Stimulated activated naive B cell treated with anti-CD40 and anti-IgM and Interleukin-4, amounts not matched to agents 10 μg/mL and 1 μg/mL and 100 μg/mL, for 72 hours (primary cell): Measurements from ENCODE around the gene DHRS4L2.
"Not testable (repeated sequence)": the region's sequence is repeated elsewhere in the genome, so short reads cannot be mapped to it uniquely, and the experiment has no call there.

Experiments used
- ATAC-seq, 2 donors: fragments of 150-1000 bp; cut with Tn5 transposase; replicated peaks; 2 replicates each; pipeline ENCODE4 v1.10.0; 2021; ENCODE audit warnings: moderate library complexity in 1 of 2
- DNase-seq: peaks from one replicate; pipeline ENCODE4 v3.0.0; 2021
- H3K27ac Mint-ChIP-seq: one replicate; pipeline ENCODE4 v1.8.0; 2022; ENCODE audit warnings: mild to moderate bottlenecking, mixed read lengths
- H3K27me3 Mint-ChIP-seq, 2 donors: one replicate each; pipeline ENCODE4 v1.8.0; 2022; ENCODE audit warnings: mixed read lengths in 2 of 2
- H3K36me3 Mint-ChIP-seq, 2 donors: one replicate each; pipeline ENCODE4 v1.8.0; 2022; ENCODE audit warnings: mixed read lengths in 2 of 2, mild to moderate bottlenecking in 1 of 2
- H3K4me1 Mint-ChIP-seq, 2 donors: one replicate each; pipeline ENCODE4 v1.8.0; 2022; ENCODE audit warnings: mixed read lengths in 2 of 2, mild to moderate bottlenecking in 1 of 2
- H3K4me3 Mint-ChIP-seq, 2 donors: one replicate each; pipeline ENCODE4 v1.8.0; 2022; ENCODE audit warnings: mild to moderate bottlenecking in 2 of 2, mixed read lengths in 2 of 2, moderate library complexity in 1 of 2
- H3K9me3 Mint-ChIP-seq, 2 donors: one replicate each; pipeline ENCODE4 v1.8.0; 2022; ENCODE audit warnings: mixed read lengths in 2 of 2, mild to moderate bottlenecking in 1 of 2

The DHRS4L2 gene

DNA sequence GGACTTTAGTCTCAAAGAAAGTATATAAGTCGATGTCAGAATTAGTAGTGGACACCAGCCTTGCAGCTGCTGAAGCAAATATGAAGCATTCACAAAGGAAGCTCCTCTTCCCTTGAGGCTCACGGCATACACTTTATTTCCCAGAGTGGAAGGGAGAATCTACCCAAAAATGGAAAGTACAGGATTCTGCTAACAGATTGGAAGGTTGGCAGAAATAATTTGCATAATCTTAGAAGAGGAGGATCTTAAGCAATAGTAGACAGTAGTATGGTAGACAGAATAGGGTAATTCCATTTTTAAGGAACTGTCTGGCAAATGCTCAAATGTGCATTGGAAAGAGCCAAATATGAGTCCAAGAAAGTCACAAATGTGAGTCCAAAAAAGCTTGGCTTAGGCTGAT, 32.9 kb upstream of the DHRS4L2 start:
- not testable (repeated sequence) for H3K9me3 Mint-ChIP-seq, DNase-seq, H3K27ac Mint-ChIP-seq, ATAC-seq, H3K4me3 Mint-ChIP-seq, H3K27me3 Mint-ChIP-seq
- Mint-ChIP-seq H3K4me1 (peaks cover 19 to 33% of the 10 kb centered on the region in 2 donors), H3K36me3 (peaks cover 6 to 20% of the 10 kb centered on the region in 2 donors)

DNA sequence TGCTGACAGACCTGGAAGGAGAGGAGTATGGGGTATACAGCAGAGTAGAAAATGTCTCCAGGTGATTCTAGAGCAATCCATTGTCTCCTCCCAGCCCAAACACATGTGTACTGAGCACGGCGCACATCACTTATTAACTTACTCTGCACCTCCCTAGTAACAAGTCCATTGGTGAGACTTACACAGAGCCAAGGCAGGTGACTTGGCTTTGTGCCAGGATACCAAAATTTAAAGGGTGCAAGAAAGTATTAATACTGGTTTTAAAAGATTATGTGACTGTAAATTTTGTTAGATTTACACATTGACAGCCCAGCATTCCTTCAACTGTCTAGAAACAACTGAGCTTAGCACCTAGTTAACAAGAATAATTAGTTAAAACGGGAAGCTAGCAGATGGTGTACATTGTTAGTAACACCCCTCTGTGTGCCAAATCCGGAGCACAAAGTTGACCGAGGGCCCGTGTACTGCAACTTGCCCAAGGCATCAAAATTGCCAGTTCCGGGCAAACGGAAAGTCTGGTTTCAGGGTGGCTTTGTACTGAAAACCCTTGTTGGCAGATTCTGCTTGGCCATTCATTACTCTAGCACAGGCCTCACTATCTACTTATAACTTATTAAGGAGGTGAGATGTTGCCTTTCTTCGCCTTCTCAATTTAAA, 30.7 kb upstream of the DHRS4L2 start:
- DNase-seq, H3K4me3 Mint-ChIP-seq, H3K9me3 Mint-ChIP-seq, H3K27ac Mint-ChIP-seq, H3K27me3 Mint-ChIP-seq, ATAC-seq: not testable (repeated sequence)
- Mint-ChIP-seq H3K4me1 (peaks cover 9 to 16% of the 10 kb centered on the region in 2 donors), H3K36me3 (peaks cover 6 to 19% of the 10 kb centered on the region in 2 donors)

DNA sequence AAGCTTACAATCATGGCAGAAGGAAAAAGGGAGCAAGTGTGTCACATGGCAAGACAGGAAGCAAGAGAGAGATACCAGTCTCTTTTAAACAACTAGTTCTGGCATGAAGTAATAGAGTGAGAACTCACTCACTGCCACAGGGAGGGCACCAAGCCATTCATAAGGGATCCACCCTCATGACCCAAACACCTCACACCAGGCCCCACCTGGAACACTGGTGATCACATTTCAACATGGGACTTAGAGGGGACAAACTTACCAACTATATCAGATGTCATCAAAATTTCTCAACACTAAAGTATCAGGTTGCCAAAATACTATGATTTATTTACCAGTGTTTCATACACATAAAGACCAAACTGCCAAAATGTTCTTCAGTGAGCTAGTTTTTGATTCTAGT, 27.8 kb upstream of the DHRS4L2 start:
- H3K27ac Mint-ChIP-seq, H3K9me3 Mint-ChIP-seq, H3K4me3 Mint-ChIP-seq, ATAC-seq, DNase-seq, H3K27me3 Mint-ChIP-seq, H3K4me1 Mint-ChIP-seq: not testable (repeated sequence)
- H3K36me3 Mint-ChIP-seq: peaks cover 6 to 12% of the 10 kb centered on the region in 2 donors

DNA sequence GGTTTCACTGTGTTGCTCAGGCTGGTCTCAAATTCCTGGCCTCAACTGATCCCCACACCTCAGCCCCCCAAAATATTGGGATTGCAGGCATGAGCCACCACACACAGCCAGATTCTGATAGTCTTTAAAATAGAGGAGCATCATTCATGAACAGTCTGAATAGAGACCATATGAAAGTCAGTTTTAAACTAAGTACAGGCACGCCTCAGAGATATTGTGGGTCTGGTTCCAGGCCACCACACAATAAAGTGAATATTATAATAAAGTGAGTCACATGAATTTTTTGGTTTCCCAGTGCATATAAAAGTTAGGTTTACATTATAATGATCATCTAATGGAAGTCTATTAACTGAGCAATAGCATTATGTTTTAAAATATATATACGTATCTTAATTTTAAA, 27.0 kb upstream of the DHRS4L2 start:
- not testable (repeated sequence) for H3K27ac Mint-ChIP-seq, H3K36me3 Mint-ChIP-seq, H3K4me3 Mint-ChIP-seq, H3K27me3 Mint-ChIP-seq, DNase-seq, ATAC-seq, H3K4me1 Mint-ChIP-seq, H3K9me3 Mint-ChIP-seq

DNA sequence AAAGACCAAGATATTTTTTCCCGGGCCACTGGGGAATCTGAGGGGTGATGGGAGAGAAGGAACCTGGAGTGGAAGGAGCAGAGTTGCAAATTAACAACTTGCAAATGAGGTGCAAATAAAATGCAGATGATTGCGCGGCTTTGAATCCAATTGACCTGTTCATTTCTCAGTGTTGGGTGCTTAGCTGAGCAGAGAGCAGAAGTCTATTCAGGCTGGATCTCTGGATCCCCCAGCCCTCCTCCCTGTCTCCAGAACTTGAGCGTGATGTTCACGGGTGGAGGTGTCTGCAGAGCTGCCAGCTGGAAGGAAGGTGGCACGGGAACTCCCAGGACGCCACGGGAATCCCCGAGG, 19.6 kb upstream of the DHRS4L2 start:
- Mint-ChIP-seq H3K4me1 (peaks cover 8 to 17% of the 10 kb centered on the region in 2 donors), H3K4me3 (peak overlapping the region in 1 of 2 donors; percentile 13)
- H3K9me3 Mint-ChIP-seq, H3K27me3 Mint-ChIP-seq, H3K27ac Mint-ChIP-seq, DNase-seq, H3K36me3 Mint-ChIP-seq: not testable (repeated sequence)
- ATAC-seq: peak; percentile 5 to 19

DNA sequence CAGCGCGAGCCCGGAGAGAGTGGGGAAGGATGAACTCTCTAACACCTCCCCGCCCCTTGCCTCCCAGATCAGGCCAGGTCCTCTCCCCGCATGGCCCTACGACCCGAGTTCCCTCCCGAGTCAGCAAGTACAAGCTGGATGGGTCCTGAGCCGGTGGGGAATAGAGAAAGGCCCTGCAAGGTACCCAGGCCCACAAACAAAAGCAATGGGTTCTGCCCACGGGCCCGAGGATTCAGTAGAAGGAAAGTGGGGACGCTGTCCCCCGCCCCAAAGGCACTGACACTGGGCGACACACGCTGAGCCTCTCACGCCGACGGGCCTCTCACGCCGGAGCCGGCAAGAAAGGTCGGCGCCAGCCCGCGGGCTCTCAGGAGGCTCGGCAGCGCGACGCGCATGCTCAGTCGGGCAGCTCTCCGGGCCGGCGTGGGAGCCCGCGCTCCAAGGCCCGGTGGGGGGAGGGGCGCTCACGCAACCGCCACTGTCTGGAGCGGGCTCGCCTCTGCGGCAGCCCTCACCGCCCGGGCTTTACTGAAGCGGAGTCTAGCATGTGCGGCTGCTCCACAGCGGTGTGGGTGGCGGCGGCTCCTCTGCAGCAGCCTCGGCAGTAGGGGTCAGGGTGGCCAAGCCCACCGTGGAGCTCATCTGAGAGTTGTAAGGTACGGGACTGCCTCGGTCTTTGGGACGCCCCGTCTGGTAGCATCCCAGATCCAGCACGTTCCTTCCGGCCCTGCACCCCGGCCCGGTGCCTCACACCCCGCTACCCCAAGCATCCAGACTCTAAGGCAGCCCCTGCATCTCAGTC, 19.0 kb upstream of the DHRS4L2 start:
- Mint-ChIP-seq H3K4me1 (peaks cover 8 to 23% of the 10 kb centered on the region in 2 donors), H3K4me3 (peak overlapping the region in 1 of 2 donors; percentile 60)
- peak; percentile 87 to 93 for ATAC-seq
- H3K36me3 Mint-ChIP-seq, H3K27me3 Mint-ChIP-seq, H3K9me3 Mint-ChIP-seq, H3K27ac Mint-ChIP-seq: not testable (repeated sequence)
- DNase-seq: peak; percentile 50

DNA sequence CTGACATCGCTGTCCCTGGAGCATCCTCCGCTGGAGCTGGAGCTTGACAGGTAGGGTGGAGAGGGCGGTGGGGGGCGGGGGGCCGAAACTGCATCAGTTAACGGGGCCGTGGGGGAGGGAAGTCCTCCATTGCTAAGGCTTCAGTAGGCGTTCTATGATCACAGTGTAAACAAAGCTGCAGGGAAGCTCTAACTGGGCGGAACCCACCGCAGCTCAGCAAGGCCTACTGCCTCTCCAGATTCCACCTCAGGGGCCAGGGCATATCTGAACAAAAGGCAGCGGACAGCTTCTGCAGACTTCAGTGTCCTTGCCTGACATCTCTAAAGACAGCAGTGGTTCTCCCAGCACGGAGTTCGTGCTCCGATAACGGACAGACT, 18.5 kb upstream of the DHRS4L2 start:
- H3K36me3 Mint-ChIP-seq, H3K27me3 Mint-ChIP-seq, DNase-seq, H3K9me3 Mint-ChIP-seq, ATAC-seq, H3K27ac Mint-ChIP-seq: not testable (repeated sequence)
- H3K4me1 Mint-ChIP-seq: peaks cover 11 to 29% of the 10 kb centered on the region in 2 donors
- H3K4me3 Mint-ChIP-seq: peak overlapping the region in 1 of 2 donors; percentile 60

DNA sequence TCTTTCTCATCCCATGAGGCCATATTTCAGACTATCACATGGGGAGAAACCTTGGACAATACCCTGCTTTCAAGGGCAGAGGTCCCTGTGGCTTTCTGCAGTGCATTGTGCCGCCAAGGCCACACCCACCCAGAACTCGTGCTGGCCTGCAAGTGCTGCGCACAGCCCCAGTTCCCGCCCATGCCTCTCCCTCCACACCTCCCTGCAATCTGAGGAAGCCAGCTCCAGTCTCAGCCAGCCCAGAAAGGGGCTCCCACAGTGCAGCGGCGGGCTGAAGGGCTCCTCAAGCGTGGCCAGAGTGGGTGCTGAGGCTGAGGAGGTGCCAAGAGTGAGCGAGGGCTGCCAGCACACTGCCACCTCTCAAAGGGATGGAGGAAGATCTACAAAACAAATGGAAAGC, 15.6 kb upstream of the DHRS4L2 start:
- H3K4me1 Mint-ChIP-seq: peaks cover 5 to 16% of the 10 kb centered on the region in 2 donors
- not testable (repeated sequence) for H3K27ac Mint-ChIP-seq, H3K36me3 Mint-ChIP-seq, H3K9me3 Mint-ChIP-seq, H3K27me3 Mint-ChIP-seq, H3K4me3 Mint-ChIP-seq, ATAC-seq, DNase-seq

DNA sequence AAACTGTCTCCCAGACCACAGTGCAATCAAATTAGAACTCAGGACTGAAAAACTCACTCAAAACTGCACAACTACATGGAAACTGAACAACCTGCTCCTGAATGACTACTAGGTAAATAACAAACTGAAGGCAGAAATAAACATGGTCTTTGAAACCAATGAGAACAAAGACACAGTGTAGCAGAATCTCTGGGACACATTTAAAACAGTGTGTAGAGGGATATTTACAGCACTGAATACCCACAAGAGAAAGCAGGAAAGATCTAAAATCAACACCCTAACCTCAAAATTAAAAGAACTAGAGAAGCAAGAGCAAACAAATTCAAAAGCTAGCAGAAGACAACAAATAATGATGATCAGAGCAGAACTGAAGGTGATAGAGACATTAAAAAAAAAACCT, 14.7 kb upstream of the DHRS4L2 start:
- peaks cover 5 to 16% of the 10 kb centered on the region in 2 donors for H3K4me1 Mint-ChIP-seq
- not testable (repeated sequence) for H3K36me3 Mint-ChIP-seq, H3K27ac Mint-ChIP-seq, H3K27me3 Mint-ChIP-seq, DNase-seq, H3K9me3 Mint-ChIP-seq, H3K4me3 Mint-ChIP-seq, ATAC-seq

DNA sequence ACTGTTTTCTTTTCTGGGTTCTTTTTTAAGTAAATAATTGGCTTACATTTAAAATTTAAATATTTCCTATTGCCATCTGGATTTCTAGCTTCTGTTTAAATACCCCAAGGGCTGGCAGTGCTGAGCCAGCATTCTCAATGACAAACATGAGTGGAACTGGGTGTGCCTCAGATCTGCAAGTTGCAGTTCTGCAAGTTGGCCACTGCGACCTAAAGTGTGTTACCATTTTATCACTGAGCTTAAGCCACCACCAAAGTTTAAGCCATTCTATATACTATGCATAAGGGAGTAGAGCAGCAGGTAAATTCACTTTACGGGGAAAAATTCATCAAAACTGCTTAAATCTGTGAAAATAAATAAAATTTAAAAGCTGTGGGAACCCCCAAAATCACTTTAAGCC, 11.5 kb upstream of the DHRS4L2 start:
- ATAC-seq: peak; percentile 82 to 87
- H3K9me3 Mint-ChIP-seq, DNase-seq, H3K36me3 Mint-ChIP-seq, H3K27me3 Mint-ChIP-seq, H3K4me3 Mint-ChIP-seq, H3K27ac Mint-ChIP-seq: not testable (repeated sequence)
- H3K4me1 Mint-ChIP-seq: peaks cover 10 to 22% of the 10 kb centered on the region in 2 donors

DNA sequence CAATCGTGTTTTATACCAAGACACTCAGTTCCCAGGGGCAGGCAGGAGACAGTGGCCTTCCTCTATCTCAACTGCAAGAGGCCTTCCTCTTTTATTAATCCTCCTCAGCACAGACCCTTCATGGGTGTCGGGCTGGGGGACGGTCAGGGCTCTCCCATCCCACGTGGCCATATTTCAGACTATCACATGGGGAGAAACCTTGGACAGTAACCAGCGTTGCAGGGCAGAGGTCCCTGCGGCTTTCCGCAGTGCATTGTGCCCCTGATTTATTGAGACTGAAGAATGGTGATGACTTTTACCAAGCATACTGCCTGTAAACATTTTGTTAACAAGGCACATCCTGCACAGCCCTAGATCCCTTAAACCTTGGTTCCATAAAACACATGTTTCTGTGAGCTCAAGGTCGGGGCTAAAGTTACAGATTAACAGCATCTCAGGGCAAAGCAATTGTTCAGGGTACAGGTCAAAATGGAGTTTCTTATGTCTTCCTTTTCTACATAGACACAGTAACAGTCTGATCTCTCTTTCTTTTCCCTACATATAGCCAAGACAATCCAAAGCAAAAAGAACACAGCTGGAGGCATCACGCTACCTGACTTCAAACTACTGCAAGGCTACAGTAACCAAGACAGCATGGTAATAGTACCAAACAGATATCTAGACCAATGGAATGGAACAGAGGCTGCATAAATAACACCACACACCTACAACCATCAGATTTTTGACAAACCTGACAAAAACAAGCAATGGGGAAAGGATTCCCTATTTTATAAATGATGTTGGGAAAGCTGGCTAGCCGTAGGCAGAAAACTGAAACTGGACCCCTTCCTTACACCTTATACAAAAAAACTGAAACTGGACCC, 6.5 kb upstream of the DHRS4L2 start:
- H3K4me1 Mint-ChIP-seq, H3K27ac Mint-ChIP-seq, H3K36me3 Mint-ChIP-seq, H3K27me3 Mint-ChIP-seq, DNase-seq, H3K4me3 Mint-ChIP-seq, ATAC-seq, H3K9me3 Mint-ChIP-seq: not testable (repeated sequence)

DNA sequence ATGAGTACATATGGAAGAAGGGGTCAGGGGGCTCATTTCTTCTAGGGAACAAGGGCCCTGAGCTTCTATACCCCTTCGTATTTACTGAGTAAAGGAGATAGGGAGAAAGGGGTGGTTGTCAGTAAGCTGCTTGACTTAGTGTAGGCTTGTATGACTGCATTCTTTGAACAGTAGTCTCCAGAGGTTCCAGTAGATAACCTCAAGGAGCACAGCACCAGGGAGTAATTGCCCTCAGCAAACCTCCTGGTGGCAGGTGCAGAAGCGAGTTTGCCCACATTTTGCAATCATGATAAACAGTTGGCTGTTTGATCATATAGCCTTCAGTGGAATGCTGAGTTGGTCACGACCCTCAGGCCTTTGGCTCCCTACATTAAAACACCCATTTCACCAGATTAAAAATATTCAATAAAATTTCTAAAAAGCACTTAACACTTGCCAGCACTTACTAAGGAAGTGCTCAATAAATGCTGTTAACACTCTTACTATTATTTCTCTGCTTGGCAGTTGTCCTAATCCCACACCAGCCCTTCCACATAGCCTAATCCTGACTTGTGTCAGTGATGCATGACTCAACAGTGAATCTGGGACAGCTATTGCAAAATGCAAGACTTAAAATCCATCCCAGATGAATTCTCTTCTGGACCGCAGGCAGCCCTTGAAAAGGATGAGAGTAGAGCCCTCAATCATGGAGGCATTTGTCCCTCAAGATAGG, 3.7 kb upstream of the DHRS4L2 start:
- ATAC-seq: no peak
- no peak overlapping the region for H3K27ac Mint-ChIP-seq
- H3K9me3 Mint-ChIP-seq: no peaks in the 10 kb centered on the region
- H3K36me3 Mint-ChIP-seq: peaks cover 8% of the 10 kb centered on the region in 2 donors
- no peak for DNase-seq
- no peak overlapping the region for H3K4me3 Mint-ChIP-seq
- no peaks in the 10 kb centered on the region for H3K27me3 Mint-ChIP-seq
- peaks cover 17 to 26% of the 10 kb centered on the region in 2 donors for H3K4me1 Mint-ChIP-seq

DNA sequence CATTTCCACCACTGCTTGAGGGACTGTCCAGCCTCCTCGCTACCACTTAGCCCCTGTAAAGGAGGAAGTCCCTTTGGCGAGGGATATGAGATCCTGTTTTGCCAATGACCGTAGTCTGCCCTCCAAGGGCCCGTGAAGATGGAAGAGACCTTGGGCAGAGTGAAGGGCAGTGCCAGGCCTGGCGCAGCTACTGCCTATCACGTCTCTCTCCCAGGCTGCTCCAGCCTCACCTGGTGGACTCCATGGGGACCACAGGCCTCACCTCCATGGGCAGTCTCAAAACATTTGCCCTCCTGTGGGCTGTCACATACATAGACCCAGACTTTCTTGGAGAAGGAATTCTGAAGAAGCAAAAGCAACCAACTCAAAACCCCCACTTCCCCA, 514 bp upstream of the DHRS4L2 start:
- Mint-ChIP-seq H3K4me1 (peaks cover 12 to 20% of the 10 kb centered on the region in 2 donors), H3K27ac (peak overlapping the region; percentile 14), H3K4me3 (peak overlapping the region; percentile 81 to 84)
- not testable (repeated sequence) for H3K9me3 Mint-ChIP-seq, H3K36me3 Mint-ChIP-seq, H3K27me3 Mint-ChIP-seq, DNase-seq
- peak; percentile 17 to 23 for ATAC-seq
